Mesothelial cell of epicardium (in vitro differentiated cells): ENCODE data around the gene FTHL17. TPM values are rescaled to one million over a fixed set of nuclear protein-coding genes. Genes with fewer than 3 reads are reported as not detected.

Experiments used
- DNase-seq, 2 experiments: peaks; one replicate each; pipeline ENCODE4 v3.0.0; 2021; ENCODE audit warnings: low spot score in 2 of 2; ENCODE audit not compliant: unreplicated experiment in 2 of 2
- H3K27ac Mint-ChIP-seq: 2 replicates; pipeline ENCODE4 v1.8.0; 2021; ENCODE audit warnings: mixed read lengths
- H3K27me3 Mint-ChIP-seq: 2 replicates; pipeline ENCODE4 v1.8.0; 2021; ENCODE audit warnings: low read depth, mixed read lengths
- H3K36me3 Mint-ChIP-seq: 2 replicates; pipeline ENCODE4 v1.8.0; 2021; ENCODE audit warnings: mixed read lengths
- H3K4me1 Mint-ChIP-seq: 2 replicates; pipeline ENCODE4 v1.8.0; 2021; ENCODE audit warnings: mixed read lengths
- H3K4me3 Mint-ChIP-seq: 2 replicates; pipeline ENCODE4 v1.8.0; 2021; ENCODE audit warnings: mild to moderate bottlenecking, moderate library complexity, mixed read lengths
- H3K9me3 Mint-ChIP-seq: 2 replicates; pipeline ENCODE4 v1.8.0; 2021; ENCODE audit warnings: mixed read lengths
- total RNA-seq: library from RNA; stranded (reverse); gene quantifications from 3 replicates; pipeline ENCODE4 v1.2.1, GENCODE V29; 2021
- TF ChIP-seq, protein P1 (sequence below): fragments of 200-600 bp; sonication (generic); IDR thresholded peaks from one replicate; pipeline ENCODE4 v1.5.0; 2021; ENCODE audit warnings: antibody characterized with exemption; ENCODE audit not compliant: unreplicated experiment

Gene FTHL17
- total RNA-seq, 1 donor from 2014 or later = not detected

DNA sequence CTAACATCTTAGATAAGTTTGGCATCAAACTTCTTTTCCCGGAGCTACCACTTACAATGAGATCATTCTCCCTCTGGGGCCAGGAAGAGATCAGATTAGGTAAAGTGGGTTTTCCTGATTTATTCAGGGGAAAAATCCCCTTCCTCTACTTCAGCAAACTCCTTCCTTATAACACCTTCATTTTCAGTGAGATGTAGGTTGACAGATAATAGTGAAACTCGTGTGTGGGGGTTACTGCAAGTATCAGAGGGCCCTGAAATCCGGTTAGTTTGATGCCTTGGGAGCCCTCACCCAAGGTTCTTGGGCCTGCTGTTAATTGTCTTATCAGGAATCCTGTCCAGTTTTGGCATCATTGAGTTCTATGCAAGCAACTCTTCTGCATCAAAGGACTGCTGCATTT is 10.8 kb downstream of the FTHL17 start:
- Mint-ChIP-seq H3K27ac (no peak overlapping the region), H3K4me1 (no peaks in the 10 kb centered on the region), H3K9me3 (peaks cover 28% of the 10 kb centered on the region), H3K36me3 (no peaks in the 10 kb centered on the region), H3K27me3 (no peaks in the 10 kb centered on the region), H3K4me3 (no peak overlapping the region)
- DNase-seq = no peak
- TF ChIP-seq, protein P1, sequence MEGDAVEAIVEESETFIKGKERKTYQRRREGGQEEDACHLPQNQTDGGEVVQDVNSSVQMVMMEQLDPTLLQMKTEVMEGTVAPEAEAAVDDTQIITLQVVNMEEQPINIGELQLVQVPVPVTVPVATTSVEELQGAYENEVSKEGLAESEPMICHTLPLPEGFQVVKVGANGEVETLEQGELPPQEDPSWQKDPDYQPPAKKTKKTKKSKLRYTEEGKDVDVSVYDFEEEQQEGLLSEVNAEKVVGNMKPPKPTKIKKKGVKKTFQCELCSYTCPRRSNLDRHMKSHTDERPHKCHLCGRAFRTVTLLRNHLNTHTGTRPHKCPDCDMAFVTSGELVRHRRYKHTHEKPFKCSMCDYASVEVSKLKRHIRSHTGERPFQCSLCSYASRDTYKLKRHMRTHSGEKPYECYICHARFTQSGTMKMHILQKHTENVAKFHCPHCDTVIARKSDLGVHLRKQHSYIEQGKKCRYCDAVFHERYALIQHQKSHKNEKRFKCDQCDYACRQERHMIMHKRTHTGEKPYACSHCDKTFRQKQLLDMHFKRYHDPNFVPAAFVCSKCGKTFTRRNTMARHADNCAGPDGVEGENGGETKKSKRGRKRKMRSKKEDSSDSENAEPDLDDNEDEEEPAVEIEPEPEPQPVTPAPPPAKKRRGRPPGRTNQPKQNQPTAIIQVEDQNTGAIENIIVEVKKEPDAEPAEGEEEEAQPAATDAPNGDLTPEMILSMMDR = no peak

DNA sequence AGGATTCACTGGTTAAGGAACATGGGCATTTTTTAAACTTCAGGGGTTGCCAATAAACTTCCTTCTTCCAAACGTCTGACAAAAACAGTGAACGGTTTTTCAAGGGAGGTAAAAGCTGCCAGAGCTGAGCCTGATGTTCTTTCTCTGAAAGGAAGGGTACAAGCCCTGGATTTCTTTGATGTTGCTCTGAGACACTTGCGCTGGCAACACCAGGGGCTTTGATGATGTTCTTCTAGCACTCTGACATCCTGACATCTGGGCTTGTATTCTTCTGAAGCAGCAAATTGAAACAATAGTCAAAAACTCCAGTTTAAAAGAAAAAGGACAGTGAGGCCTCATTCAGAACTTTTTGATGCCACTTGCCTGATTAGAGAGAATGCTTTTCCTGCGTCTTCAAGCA is 11.8 kb downstream of the FTHL17 start:
- Mint-ChIP-seq H3K4me1 (no peaks in the 10 kb centered on the region), H3K4me3 (no peak overlapping the region), H3K27me3 (no peaks in the 10 kb centered on the region), H3K36me3 (no peaks in the 10 kb centered on the region), H3K9me3 (peaks cover 24% of the 10 kb centered on the region), H3K27ac (no peak overlapping the region)
- TF ChIP-seq, protein P1 = no peak
- DNase-seq = no peak

DNA sequence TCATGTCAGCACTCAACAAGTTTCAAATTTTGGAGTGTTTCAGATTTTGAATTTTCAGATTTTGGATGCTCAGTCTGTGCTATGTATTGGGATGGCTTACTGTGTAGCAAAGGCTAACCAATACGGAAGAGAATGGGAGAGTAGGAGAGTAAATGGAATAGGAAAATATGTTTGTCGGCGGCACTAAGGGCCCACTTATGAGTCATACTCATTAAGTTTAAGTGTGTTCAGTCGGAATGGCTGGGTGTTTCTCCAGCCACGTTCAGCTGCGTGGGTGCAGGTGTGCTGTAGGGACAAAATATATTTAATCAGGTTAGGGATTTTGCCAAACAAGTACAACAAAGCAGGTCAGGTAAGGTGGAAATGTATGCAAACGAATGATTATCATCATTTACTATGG is 13.6 kb downstream of the FTHL17 start:
- Mint-ChIP-seq H3K27me3 (no peaks in the 10 kb centered on the region), H3K9me3 (peaks cover 20% of the 10 kb centered on the region), H3K36me3 (no peaks in the 10 kb centered on the region), H3K4me3 (no peak overlapping the region), H3K27ac (no peak overlapping the region), H3K4me1 (no peaks in the 10 kb centered on the region)
- TF ChIP-seq, protein P1 = no peak
- no peak for DNase-seq

DNA sequence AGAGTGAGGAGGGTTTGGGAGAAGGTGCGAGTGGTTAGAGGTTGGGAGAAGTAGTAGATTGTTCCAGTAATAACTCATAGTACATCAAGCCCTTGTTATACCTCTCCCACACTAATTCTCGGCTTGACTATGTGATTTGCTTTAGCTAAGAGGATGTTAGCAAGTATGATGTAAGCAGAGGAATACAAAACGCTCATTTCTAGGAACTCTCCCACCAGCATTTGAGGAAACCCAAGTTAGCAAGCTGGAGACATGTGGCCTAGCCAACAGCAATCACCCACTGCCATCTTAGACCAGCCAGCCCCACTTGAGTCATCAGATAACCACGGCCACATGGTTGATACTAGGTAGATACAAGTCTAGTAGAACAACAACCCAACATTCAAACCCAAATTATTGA is 14.2 kb downstream of the FTHL17 start:
- H3K4me1 Mint-ChIP-seq = no peaks in the 10 kb centered on the region
- H3K27me3 Mint-ChIP-seq = no peaks in the 10 kb centered on the region
- no peak for DNase-seq
- no peak overlapping the region for H3K4me3 Mint-ChIP-seq
- no peak overlapping the region for H3K27ac Mint-ChIP-seq
- H3K9me3 Mint-ChIP-seq = peaks cover 20% of the 10 kb centered on the region
- TF ChIP-seq, protein P1 = no peak
- H3K36me3 Mint-ChIP-seq = no peaks in the 10 kb centered on the region

DNA sequence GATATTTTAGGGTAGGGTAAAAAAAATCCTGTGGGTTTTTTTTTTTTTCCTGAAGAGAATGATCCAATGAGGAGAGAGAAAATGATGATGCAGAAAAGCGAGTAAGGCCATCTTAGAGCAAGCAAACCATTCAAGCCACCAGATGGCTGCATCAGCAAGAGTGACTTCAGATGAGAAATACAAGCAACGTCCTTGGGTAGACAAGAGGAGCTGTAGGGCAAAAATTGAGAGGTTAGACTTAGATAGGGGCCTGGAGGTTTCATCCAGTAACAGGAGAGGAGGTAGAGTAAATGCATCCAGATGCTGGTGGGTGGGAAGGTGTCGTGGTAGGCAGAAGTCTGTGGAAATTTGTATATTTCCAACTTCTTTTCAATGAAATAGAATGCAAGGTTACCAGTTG is 14.6 kb downstream of the FTHL17 start:
- no peak for DNase-seq
- no peaks in the 10 kb centered on the region for H3K4me1 Mint-ChIP-seq
- no peaks in the 10 kb centered on the region for H3K27me3 Mint-ChIP-seq
- peaks cover 20% of the 10 kb centered on the region for H3K9me3 Mint-ChIP-seq
- TF ChIP-seq, protein P1 = no peak
- no peaks in the 10 kb centered on the region for H3K36me3 Mint-ChIP-seq
- H3K4me3 Mint-ChIP-seq = no peak overlapping the region
- no peak overlapping the region for H3K27ac Mint-ChIP-seq

DNA sequence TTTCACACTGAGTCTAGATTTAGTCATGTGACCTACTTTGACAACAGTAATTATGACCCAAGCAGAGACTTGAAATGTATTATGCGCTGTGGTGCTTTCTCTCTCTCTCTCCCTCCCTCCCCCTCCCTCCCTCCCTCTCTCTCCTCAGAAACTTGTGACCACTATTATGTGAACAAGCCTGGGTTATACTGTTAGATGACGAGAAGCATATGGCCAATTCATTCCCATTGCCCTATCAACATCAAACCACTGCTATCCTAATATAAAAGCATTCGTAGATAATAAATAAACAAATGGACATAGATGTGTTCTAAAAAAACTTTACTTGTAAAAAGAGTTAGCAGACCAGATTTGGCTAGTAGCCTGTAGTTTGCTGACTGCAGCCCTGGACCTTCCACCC is 18.2 kb downstream of the FTHL17 start:
- H3K4me3 Mint-ChIP-seq = no peak overlapping the region

More for the DNA sequence above, 18.2 kb downstream of the FTHL17 start:
- no peak for DNase-seq
- Mint-ChIP-seq H3K36me3 (no peaks in the 10 kb centered on the region), H3K27me3 (no peaks in the 10 kb centered on the region), H3K27ac (no peak overlapping the region), H3K4me1 (no peaks in the 10 kb centered on the region), H3K9me3 (peaks cover 43% of the 10 kb centered on the region)
- TF ChIP-seq, protein P1 = no peak
